Fibroblast of lung (primary cell): ENCODE data around the gene XPO5. TPM values are rescaled to one million over a fixed set of nuclear protein-coding genes. Genes with fewer than 3 reads are reported as not detected.

Experiments
- DNase-seq, 2 donors: peaks; one replicate each; pipeline versions ENCODE4 v3.0.0 to v3.0.0-alpha.2; 2010; ENCODE audit warnings: low read depth in 2 of 2
- H2AFZ ChIP-seq: 2 replicates; pipeline ENCODE4 v1.5.1; 2012; ENCODE audit warnings: low read length, control low read depth, inconsistent platforms
- H3K27ac ChIP-seq: 2 replicates; pipeline ENCODE4 v1.5.1; 2011; ENCODE audit warnings: low read length, control low read depth; ENCODE audit not compliant: insufficient read depth
- H3K27me3 ChIP-seq: 2 replicates; pipeline ENCODE4 v1.5.1; 2011; ENCODE audit warnings: mild to moderate bottlenecking, low read length; ENCODE audit not compliant: control insufficient read depth, insufficient read depth
- H3K36me3 ChIP-seq: 2 replicates; pipeline ENCODE4 v1.5.1; 2011; ENCODE audit warnings: low read length; ENCODE audit not compliant: control insufficient read depth, insufficient read depth
- H3K4me1 ChIP-seq: 2 replicates; pipeline ENCODE4 v1.5.1; 2011; ENCODE audit warnings: low read length; ENCODE audit not compliant: control insufficient read depth, insufficient read depth; ENCODE audit errors: extremely low read depth
- H3K4me2 ChIP-seq: 2 replicates; pipeline ENCODE4 v1.5.1; 2011; ENCODE audit warnings: low read length, control low read depth; ENCODE audit not compliant: insufficient read depth; ENCODE audit errors: extremely low read depth
- H3K4me3 ChIP-seq, 4 experiments: fragments of 200-600 bp in 1 of 4; sonication (generic) in 1 of 4; replicated peaks in 1 of 4; 2 replicates each; pipeline ENCODE4 v1.5.1; 2011 to 2016; ENCODE audit warnings: low read length in 4 of 4, low read depth in 3 of 4, mild to moderate bottlenecking in 3 of 4, control low read depth in 2 of 4, inconsistent platforms in 1 of 4, mixed read lengths in 1 of 4; ENCODE audit not compliant: insufficient read depth in 1 of 4; ENCODE audit errors: control extremely low read depth in 1 of 4
- H3K79me2 ChIP-seq: 2 replicates; pipeline ENCODE4 v1.5.1; 2012; ENCODE audit warnings: mild to moderate bottlenecking, low read length, inconsistent platforms; ENCODE audit not compliant: control insufficient read depth, insufficient read depth
- H3K9ac ChIP-seq: 2 replicates; pipeline ENCODE4 v1.5.1; 2011; ENCODE audit warnings: mild to moderate bottlenecking, low read length, control low read depth; ENCODE audit not compliant: insufficient read depth
- H3K9me3 ChIP-seq: 2 replicates; pipeline ENCODE4 v1.5.1; 2012; ENCODE audit warnings: low read depth, low read length; ENCODE audit not compliant: control insufficient read depth, insufficient read depth
- H4K20me1 ChIP-seq: 2 replicates; pipeline ENCODE4 v1.5.1; 2011; ENCODE audit warnings: low read length; ENCODE audit not compliant: control insufficient read depth, insufficient read depth; ENCODE audit errors: extremely low read depth
- EZH2 ChIP-seq: IDR thresholded peaks from 2 replicates; pipeline ENCODE4 v1.5.1; 2012; ENCODE audit warnings: low read length, control low read depth, mild to moderate bottlenecking; ENCODE audit errors: missing control alignments
- polyA plus RNA-seq, 2 donors: library from polyadenylated mRNA; depleted of rRNA in 1 of 2; stranded (reverse) in 1 of 2; unstranded in 1 of 2; fragments of >200 nt; gene quantifications; 2 replicates each; pipeline ENCODE4 v1.2.1, GENCODE V29; 2011 to 2012; ENCODE audit warnings: missing spikeins in 1 of 2
- total RNA-seq: library from RNA; depleted of rRNA; stranded (reverse); fragments of >200 nt; gene quantifications from 2 replicates; pipeline ENCODE4 v1.2.1, GENCODE V29; 2014
- TF ChIP-seq, protein P1 (sequence below), 2 donors: IDR thresholded peaks in 1 of 2; conservative IDR thresholded peaks in 1 of 2; 1 replicate in 1 of 2; 2 replicates in 1 of 2; pipeline ENCODE4 v1.5.1; 2011 to 2012; ENCODE audit warnings: low read length in 2 of 2, control low read depth in 1 of 2, inconsistent platforms in 1 of 2, low read depth in 1 of 2, mild to moderate bottlenecking in 1 of 2

The XPO5 gene
- total and polyA plus RNA-seq, 2 donors (not counting 1 experiment from before 2014, with no cell fraction given), result 20.5 to 21.7 TPM

DNA sequence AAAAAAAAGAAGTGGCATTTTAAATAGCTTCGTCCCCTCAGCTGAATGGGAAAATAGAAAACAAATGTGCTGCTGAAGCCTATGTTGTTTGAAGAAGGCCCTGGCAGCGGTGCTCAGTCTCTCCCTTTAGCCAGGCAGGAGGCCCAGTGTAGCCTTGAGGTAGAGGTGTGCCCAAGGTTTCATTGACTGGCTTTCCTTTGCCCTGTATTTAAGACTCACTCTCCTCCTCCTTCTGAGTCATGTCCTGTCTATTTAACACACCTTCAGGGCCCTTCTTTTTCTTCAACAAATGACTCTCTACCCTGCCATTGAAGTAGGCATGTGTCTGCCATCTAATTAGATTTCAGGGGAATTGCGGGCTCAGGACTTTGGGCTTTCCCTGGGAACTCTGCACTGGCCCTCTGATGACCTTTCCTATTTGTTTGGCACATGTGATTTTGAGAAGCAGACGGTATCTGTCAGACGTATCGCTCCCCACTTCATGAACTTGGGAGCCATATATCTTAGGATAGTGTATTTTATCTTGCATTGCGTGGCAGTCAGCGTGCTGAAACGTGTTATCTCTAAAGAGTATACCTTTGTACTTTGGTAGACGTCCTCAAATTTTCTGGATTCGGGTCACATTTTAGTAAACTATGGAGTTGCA lies 94.1 kb downstream of the XPO5 start:
- Histone ChIP-seq H3K4me2 (no peak overlapping the region), H3K27me3 (no peaks in the 10 kb centered on the region), H3K36me3 (peaks cover 2% of the 10 kb centered on the region), H3K79me2 (peaks cover 28% of the 10 kb centered on the region), H3K27ac (no peak overlapping the region), H2AFZ (no peak overlapping the region), H3K4me3 (no peak overlapping the region), H3K9ac (no peak overlapping the region), H3K4me1 (peaks cover 12% of the 10 kb centered on the region), H3K9me3 (no peaks in the 10 kb centered on the region), H4K20me1 (no peaks in the 10 kb centered on the region)
- TF ChIP-seq, protein P1, sequence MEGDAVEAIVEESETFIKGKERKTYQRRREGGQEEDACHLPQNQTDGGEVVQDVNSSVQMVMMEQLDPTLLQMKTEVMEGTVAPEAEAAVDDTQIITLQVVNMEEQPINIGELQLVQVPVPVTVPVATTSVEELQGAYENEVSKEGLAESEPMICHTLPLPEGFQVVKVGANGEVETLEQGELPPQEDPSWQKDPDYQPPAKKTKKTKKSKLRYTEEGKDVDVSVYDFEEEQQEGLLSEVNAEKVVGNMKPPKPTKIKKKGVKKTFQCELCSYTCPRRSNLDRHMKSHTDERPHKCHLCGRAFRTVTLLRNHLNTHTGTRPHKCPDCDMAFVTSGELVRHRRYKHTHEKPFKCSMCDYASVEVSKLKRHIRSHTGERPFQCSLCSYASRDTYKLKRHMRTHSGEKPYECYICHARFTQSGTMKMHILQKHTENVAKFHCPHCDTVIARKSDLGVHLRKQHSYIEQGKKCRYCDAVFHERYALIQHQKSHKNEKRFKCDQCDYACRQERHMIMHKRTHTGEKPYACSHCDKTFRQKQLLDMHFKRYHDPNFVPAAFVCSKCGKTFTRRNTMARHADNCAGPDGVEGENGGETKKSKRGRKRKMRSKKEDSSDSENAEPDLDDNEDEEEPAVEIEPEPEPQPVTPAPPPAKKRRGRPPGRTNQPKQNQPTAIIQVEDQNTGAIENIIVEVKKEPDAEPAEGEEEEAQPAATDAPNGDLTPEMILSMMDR (conservative IDR thresholded peaks at IDR 0.05 in 1 of 2, IDR thresholded peaks at IDR 0.05 in 1 of 2; ENCODE audit: low read depth in 1 of 2, low read length in 2 of 2), result no peak
- TF ChIP-seq EZH2, result no peak
- no peak for DNase-seq

- Histone ChIP-seq H4K20me1 (no peaks in the 10 kb centered on the region), H2AFZ (no peak overlapping the region), H3K4me1 (peaks cover 12% of the 10 kb centered on the region), H3K9me3 (no peaks in the 10 kb centered on the region), H3K27me3 (no peaks in the 10 kb centered on the region), H3K36me3 (peaks cover 2% of the 10 kb centered on the region), H3K4me3 (no peak overlapping the region), H3K9ac (no peak overlapping the region), H3K4me2 (no peak overlapping the region), H3K27ac (no peak overlapping the region), H3K79me2 (peaks cover 28% of the 10 kb centered on the region)
- no peak for TF ChIP-seq EZH2
- TF ChIP-seq, protein P1 (conservative IDR thresholded peaks at IDR 0.05 in 1 of 2, IDR thresholded peaks at IDR 0.05 in 1 of 2; ENCODE audit: low read depth in 1 of 2, low read length in 2 of 2), result no peak
- no peak for DNase-seq
These were observed 94.8 kb downstream of the XPO5 start for GRCh38 chr6:43481075-43481474.

- Histone ChIP-seq H3K36me3 (peaks cover 2% of the 10 kb centered on the region), H3K4me3 (peak overlapping the region; percentile 73 to 80 (median 76)), H4K20me1 (no peaks in the 10 kb centered on the region), H3K9me3 (no peaks in the 10 kb centered on the region), H3K27ac (peak overlapping the region; percentile 73), H3K4me1 (peaks cover 12% of the 10 kb centered on the region), H2AFZ (peak overlapping the region; percentile 61), H3K27me3 (no peaks in the 10 kb centered on the region), H3K79me2 (peaks cover 23% of the 10 kb centered on the region), H3K4me2 (peak overlapping the region; percentile 100), H3K9ac (peak overlapping the region; percentile 77)
- DNase-seq, result no peak
- TF ChIP-seq, protein P1 (conservative IDR thresholded peaks at IDR 0.05 in 1 of 2, IDR thresholded peaks at IDR 0.05 in 1 of 2; ENCODE audit: low read depth in 1 of 2, low read length in 2 of 2), result no peak
- no peak for TF ChIP-seq EZH2
These were observed 97.8 kb downstream of the XPO5 start for GRCh38 chr6:43478008-43478372.
